GM21576 (cell line): ENCODE measurements around the gene ZNF280D.

Experiments
- ATAC-seq: cut with Tn5 transposase; IDR thresholded peaks from one replicate; pipeline ENCODE4 v1.9.1; 2021; ENCODE audit warnings: mild to moderate bottlenecking, moderate library complexity; ENCODE audit not compliant: unreplicated experiment

Gene ZNF280D

DNA sequence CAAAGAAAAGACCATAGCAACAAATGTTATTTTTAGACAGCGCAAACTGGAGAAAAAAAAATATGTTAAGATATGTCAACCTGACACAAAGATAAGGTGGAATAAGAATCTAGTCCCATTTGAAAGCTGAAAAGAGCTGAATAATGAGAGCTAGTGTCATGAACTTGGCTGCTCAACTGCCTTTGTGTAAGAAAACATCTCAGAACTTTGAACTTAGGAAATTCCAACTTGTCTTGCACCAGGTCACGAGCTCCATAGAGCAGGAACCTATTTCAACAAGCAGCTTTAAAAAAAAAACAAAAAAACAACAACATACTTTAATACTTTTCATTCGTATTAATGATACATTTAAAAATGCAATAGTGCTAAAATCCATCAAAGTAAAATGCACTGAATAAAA, 79.5 kb downstream of the ZNF280D start:
- ATAC-seq, result no peak

DNA sequence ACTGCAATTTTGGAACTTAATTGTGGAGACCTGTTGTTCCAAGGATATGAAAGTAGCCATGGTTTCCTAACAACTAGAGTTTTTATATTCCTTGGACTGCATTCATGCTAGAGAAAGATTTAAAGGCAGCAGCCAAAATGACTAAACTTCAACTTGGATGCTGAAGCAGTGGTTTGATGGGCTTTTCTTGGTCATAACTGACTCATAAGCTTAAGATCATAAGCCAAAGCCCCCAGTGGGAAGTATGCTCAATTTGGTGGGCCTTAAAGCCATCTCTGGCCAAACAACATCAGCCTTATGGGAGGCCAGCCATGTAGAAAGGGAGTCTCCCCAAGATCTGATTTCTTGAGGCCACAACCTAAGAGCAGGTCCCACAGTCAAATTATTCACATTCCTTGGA, 80.2 kb downstream of the ZNF280D start:
- no peak for ATAC-seq

DNA sequence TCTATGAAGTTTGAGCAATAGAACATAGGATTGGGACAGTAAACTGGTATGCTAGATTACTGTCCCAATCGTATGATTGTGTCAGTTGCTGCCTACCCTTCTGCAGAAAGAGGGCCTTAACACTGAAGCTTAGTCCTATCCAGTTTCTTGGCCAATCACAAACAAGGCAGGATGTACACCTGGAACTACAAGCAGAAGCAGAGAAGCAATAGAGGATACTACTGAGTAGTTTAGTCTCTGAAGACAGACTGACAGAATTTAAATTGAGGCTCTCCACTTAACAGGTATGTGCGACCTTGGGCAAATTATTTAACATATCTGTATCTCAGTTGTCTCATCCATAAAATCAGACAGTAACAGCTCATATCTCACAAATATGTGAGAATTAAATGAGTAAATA, 85.0 kb downstream of the ZNF280D start:
- no peak for ATAC-seq

- no peak for ATAC-seq
Observed at GRCh38 chr15:56640549-56640948, 92.8 kb downstream of the ZNF280D start.

- ATAC-seq, result no peak
Observed at GRCh38 chr15:56640127-56640526, 93.2 kb downstream of the ZNF280D start.

DNA sequence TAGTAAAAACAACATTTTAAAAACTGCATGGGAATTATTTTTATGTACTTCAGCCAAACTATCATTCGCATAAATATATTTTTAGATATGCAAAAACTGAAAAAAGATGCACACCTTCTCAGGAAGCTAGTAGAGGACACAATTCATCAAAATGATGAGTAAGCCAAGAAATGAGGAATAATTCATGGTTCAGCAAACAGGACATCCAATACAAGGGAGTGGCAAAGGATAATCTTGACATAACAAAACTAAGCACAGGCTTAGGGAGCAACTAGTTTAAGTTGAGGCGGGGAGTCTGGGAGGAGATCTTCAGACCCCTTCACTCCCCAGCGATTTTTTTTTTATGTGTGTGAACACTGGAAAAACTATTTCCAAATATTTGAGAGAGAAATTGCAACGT, 93.7 kb downstream of the ZNF280D start:
- no peak for ATAC-seq

DNA sequence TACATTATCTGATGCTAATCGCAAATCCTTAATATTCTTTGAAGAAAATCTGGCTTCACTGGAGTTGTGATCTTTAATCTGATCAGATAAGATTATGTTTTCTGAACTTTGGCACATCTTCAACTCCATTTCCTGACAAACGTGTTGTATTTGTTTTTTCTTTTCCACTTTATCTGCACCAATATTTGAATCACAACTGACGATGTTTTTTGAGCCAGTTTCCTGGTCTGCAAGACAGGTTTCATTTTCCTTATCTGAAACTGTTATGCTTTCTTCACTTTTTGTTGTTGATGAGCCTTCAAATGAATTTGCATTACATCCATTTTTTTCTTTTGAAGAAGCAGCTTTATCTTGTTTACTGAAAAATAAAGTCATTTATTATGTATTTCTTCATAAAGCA, 101.5 kb downstream of the ZNF280D start:
- ATAC-seq, result no peak

GRCh38 chr15:56628893-56629532, 104.3 kb downstream of the ZNF280D start:
- ATAC-seq, result no peak

- no peak for ATAC-seq
Observed at GRCh38 chr15:56619887-56620286, 113.4 kb downstream of the ZNF280D start.

DNA sequence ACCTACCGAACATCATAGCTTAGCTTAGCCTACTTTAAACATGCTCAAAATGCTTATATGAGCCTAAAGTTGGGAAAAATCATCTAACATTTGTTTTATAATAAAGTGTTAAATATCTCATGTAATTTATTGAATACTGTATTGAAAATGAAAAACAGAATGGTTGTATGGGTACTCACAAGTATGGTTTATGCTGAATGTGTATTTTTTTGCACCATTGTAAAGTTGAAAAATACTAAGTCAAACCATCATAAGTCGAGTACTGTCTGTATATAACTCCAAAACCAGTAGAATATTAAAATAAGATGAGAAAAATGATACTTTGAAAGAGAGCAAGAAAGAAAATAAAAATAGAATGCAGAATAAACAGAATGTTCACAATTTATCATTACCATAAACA, 115.7 kb downstream of the ZNF280D start:
- no peak for ATAC-seq

DNA sequence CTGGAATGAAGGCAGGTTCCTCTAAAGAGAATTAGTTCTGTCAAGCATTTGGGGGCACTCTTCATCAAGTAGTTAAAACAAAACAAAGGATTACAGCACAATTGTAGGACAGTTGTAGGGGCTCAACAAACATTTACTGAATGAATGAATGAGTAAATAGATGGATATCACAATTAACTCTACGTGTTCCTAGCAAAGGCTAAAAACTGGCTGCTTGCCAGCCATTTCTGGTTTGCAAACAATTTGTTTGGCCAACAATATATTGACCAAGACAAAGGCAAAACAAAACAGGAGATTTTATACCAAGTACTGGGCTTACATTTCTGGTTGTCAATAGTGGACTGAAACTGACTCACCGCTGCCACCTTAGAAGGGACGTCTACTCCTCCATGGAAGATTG, 116.8 kb downstream of the ZNF280D start:
- ATAC-seq, result no peak

- no peak for ATAC-seq
Observed at GRCh38 chr15:56613811-56614210, 119.5 kb downstream of the ZNF280D start.

- peak; percentile 57 for ATAC-seq
Observed at GRCh38 chr15:56608993-56609392, 124.3 kb downstream of the ZNF280D start.

- peak; percentile 95 for ATAC-seq
Observed at GRCh38 chr15:56608140-56608778, 125.0 kb downstream of the ZNF280D start.

DNA sequence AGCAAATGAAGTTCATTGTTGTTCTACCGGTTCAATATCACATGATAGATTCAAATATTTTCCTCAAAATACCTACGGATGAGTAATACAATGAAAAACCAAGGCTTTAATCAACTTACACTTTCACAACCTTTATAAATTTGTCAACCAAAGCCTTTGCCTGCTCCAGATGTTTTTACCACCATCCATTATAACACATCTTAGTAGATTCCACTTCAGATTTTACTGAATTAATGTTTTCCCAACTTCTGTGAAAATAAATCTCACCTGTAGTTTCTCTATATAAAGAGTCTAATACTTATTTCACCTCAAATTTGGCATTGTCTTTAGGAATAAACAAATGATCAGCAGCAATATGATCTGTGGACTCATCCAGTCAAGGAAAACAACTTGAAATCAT, 131.1 kb downstream of the ZNF280D start:
- no peak for ATAC-seq

- no peak for ATAC-seq
Observed at GRCh38 chr15:56600380-56600779, 132.9 kb downstream of the ZNF280D start.

DNA sequence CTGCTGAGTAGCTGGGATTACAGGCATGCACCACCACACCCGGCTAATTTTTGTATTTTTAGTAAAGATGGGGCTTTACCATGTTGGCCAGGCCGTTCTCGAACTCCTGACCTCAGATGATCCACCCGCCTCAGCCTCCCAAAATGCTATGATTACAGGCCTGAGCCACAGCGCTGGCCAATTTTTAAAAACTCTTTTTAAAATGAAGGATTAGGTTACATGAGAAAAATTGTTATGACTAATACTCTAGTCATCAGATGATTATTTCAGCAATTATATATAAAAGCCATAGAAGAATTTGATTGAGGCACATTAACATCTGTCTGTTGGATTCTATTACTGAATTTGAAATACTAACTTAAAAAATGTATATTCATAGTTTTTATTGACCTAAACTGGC, 134.3 kb downstream of the ZNF280D start:
- ATAC-seq, result no peak

DNA sequence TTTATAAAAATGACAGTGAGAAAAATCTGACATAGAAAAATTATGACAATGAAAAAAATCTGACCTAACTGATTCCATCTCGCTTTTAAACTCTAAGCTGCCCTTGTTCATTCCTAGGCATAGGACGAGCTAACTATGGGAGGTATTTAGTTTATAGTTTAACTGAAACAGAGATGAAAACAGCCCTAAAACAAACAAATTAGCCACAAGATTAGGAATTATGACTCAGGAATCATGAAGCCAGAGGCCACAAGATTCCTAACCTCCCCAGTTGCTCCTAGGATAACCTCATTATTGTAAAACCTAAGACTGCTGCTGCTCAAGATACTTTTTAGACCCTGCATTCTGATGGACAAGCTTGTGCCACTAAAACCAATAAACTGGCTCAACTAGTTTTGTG, 145.6 kb downstream of the ZNF280D start:
- no peak for ATAC-seq

GRCh38 chr15:56586206-56586605, 147.1 kb downstream of the ZNF280D start:
- ATAC-seq, result no peak

DNA sequence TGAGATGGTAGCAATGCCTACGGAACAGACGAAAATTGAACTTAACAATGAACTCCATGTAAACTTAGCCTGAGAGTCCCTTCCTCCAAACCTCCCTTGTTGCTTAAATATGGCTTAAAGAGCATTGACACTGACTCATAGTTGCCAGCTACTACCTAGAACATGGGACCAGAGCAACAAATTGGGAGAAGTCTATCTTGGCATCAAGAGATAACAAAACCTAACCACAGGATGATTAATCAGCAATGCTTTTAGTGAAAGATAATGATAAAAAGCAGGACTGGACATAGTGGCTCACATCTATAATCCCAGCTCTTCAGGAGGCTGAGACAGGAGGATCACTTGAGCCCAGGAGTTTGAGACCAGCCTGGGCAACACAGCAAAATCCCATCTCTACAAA, 150.5 kb downstream of the ZNF280D start:
- ATAC-seq, result no peak
